Measurements from ENCODE around the gene CPSF4L.

The CPSF4L gene

DNA sequence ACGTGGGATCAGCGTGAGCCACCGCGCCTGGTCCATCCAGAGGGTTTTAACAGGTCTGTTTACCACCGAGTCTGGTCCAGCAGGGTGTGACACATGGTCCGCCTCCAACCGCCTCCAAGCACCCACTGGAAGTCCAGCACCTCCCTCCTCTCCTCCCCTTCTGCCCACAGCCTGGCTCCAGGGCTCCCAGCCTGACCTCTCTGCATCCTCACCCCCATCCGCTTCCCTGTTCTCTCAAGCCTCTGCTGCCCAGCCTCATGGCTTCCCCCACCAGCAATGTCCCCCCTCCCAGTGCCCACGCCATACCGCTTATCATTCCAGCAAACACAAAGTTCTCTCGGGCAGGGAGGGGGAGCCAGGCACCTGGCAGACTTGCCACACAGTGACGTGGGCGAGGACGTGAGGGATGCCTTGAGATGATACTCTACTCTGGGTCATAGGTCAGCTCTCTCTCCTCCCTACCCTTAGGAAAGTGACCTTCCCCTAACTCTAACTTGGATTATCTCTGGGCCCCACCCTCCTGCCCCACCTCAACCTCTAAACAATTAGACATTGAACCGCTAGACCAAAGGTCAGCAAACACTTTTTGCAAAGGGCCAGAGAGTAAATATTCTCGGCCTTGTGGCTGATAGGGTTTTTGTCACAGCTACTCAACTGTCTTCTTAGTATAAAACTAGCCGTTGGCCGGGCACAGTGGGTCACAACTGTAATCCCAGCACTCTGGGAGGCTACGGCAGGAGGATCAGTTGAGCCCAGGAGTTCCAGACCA is 27.0 kb upstream of the CPSF4L start:
- H3K4me3 ChIP-seq (ENCODE audit: low read length), result no peak overlapping the region
- H3K9ac ChIP-seq (ENCODE audit: low read depth, low read length), result no peak overlapping the region
- H3K36me3 ChIP-seq (ENCODE audit: insufficient read depth, low read length), result peaks cover 8% of the 10 kb centered on the region; the same call in 1 of the 2 replicates
- peaks cover 27% of the 10 kb centered on the region for H3K4me1 ChIP-seq (ENCODE audit: insufficient read depth, low read length)
- H3K27me3 ChIP-seq (ENCODE audit: insufficient read depth, low read length), result no peaks in the 10 kb centered on the region
- H3K9me3 ChIP-seq (ENCODE audit: insufficient read depth, low read depth, low read length), result no peaks in the 10 kb centered on the region
- H3K27ac ChIP-seq (ENCODE audit: low read depth, low read length), result no peak overlapping the region
- WGBS, result 88% methylated on average over 19 of the region's 19 CpGs

- H3K27me3 ChIP-seq (ENCODE audit: insufficient read depth, low read length), result no peaks in the 10 kb centered on the region
- H3K4me3 ChIP-seq (ENCODE audit: low read length), result no peak overlapping the region
- no peak overlapping the region for H3K27ac ChIP-seq (ENCODE audit: low read depth, low read length)
- no peak overlapping the region for H3K9ac ChIP-seq (ENCODE audit: low read depth, low read length)
- no peaks in the 10 kb centered on the region for H3K9me3 ChIP-seq (ENCODE audit: insufficient read depth, low read depth, low read length)
- H3K4me1 ChIP-seq (ENCODE audit: insufficient read depth, low read length), result peaks cover 29% of the 10 kb centered on the region
- WGBS, result 90% methylated on average over 8 of the region's 8 CpGs
- peaks cover 8% of the 10 kb centered on the region; the same call in 1 of the 2 replicates for H3K36me3 ChIP-seq (ENCODE audit: insufficient read depth, low read length)
Measured at GRCh38 chr17:73286863-73287296, 25.2 kb upstream of the CPSF4L start.

GRCh38 chr17:73285916-73286862 is 24.5 kb upstream of the CPSF4L start:
- no peak overlapping the region for H3K27ac ChIP-seq (ENCODE audit: low read depth, low read length)
- 94% methylated on average over 52 of the region's 52 CpGs for WGBS
- H3K9me3 ChIP-seq (ENCODE audit: insufficient read depth, low read depth, low read length), result no peaks in the 10 kb centered on the region
- H3K4me1 ChIP-seq (ENCODE audit: insufficient read depth, low read length), result peaks cover 22% of the 10 kb centered on the region
- H3K9ac ChIP-seq (ENCODE audit: low read depth, low read length), result no peak overlapping the region
- no peak overlapping the region for H3K4me3 ChIP-seq (ENCODE audit: low read length)
- H3K27me3 ChIP-seq (ENCODE audit: insufficient read depth, low read length), result no peaks in the 10 kb centered on the region
- H3K36me3 ChIP-seq (ENCODE audit: insufficient read depth, low read length), result peaks cover 8% of the 10 kb centered on the region; the same call in 1 of the 2 replicates

- Histone ChIP-seq H3K4me1 (ENCODE audit: insufficient read depth, low read length) (peaks cover 22% of the 10 kb centered on the region), H3K9ac (ENCODE audit: low read depth, low read length) (no peak overlapping the region), H3K27me3 (ENCODE audit: insufficient read depth, low read length) (no peaks in the 10 kb centered on the region), H3K4me3 (ENCODE audit: low read length) (no peak overlapping the region), H3K27ac (ENCODE audit: low read depth, low read length) (no peak overlapping the region), H3K36me3 (ENCODE audit: insufficient read depth, low read length) (peaks cover 8% of the 10 kb centered on the region; the same call in 1 of the 2 replicates), H3K9me3 (ENCODE audit: insufficient read depth, low read depth, low read length) (no peaks in the 10 kb centered on the region)
- 93% methylated on average over 15 of the region's 15 CpGs for WGBS
Measured at GRCh38 chr17:73285603-73285908, 23.9 kb upstream of the CPSF4L start.

GRCh38 chr17:73284906-73285602 is 23.4 kb upstream of the CPSF4L start:
- Histone ChIP-seq H3K9ac (ENCODE audit: low read depth, low read length) (no peak overlapping the region), H3K36me3 (ENCODE audit: insufficient read depth, low read length) (peaks cover 8% of the 10 kb centered on the region; the same call in 1 of the 2 replicates), H3K4me3 (ENCODE audit: low read length) (no peak overlapping the region), H3K4me1 (ENCODE audit: insufficient read depth, low read length) (peaks cover 22% of the 10 kb centered on the region), H3K9me3 (ENCODE audit: insufficient read depth, low read depth, low read length) (no peaks in the 10 kb centered on the region), H3K27me3 (ENCODE audit: insufficient read depth, low read length) (no peaks in the 10 kb centered on the region), H3K27ac (ENCODE audit: low read depth, low read length) (no peak overlapping the region)
- 90% methylated on average over 20 of the region's 20 CpGs for WGBS

DNA sequence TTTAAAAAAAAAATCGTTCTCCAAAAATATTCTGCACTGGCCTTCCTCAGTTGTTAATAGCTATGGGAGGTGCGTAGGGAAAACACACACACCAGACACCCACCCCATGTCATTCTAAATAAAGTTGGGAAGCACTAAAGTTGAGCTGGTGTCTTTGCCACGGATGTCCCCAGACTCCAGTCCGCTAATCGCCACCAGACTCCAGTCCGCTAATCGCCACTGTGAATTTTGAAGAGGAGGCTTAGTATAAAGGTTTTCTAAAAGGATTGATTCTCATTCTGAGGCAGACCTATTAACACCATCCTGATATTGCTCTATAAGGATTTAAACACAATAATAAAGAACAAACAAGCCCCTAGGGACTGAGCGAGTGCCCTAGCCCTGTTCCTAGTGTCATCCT is 22.7 kb upstream of the CPSF4L start:
- 91% methylated on average over 6 of the region's 8 CpGs for WGBS
- H3K27me3 ChIP-seq (ENCODE audit: insufficient read depth, low read length), result no peaks in the 10 kb centered on the region
- H3K9ac ChIP-seq (ENCODE audit: low read depth, low read length), result no peak overlapping the region

DNA sequence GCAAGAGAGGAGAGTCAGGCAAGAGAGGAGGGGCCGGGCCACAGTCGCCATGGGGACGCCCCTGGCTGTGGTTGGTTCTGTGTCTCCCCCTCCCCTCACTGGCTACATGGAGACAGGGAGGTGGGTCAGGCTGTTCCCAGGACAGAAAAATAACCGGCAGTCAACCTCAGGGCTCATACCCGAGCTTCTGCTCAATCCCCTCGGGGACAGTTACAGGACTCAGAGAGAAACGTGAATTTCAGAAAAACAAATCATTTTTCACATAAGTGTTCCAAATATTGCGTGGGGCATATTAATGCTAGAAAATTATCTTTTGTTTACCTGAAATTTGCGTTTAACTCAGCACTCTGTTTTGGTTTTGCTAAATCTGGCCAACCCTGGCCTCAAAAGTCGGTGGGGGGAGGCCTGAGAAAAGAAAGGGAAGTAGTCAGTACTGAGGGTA is 22.2 kb upstream of the CPSF4L start:
- Histone ChIP-seq H3K4me3 (ENCODE audit: low read length) (no peak overlapping the region), H3K9me3 (ENCODE audit: insufficient read depth, low read depth, low read length) (no peaks in the 10 kb centered on the region), H3K27me3 (ENCODE audit: insufficient read depth, low read length) (no peaks in the 10 kb centered on the region), H3K4me1 (ENCODE audit: insufficient read depth, low read length) (peaks cover 22% of the 10 kb centered on the region), H3K36me3 (ENCODE audit: insufficient read depth, low read length) (peaks cover 8% of the 10 kb centered on the region; the same call in 1 of the 2 replicates), H3K27ac (ENCODE audit: low read depth, low read length) (no peak overlapping the region), H3K9ac (ENCODE audit: low read depth, low read length) (no peak overlapping the region)
- 22% methylated on average over 9 of the region's 10 CpGs for WGBS

More for the DNA sequence above, 22.7 kb upstream of the CPSF4L start:
- Histone ChIP-seq H3K4me3 (ENCODE audit: low read length) (no peak overlapping the region), H3K4me1 (ENCODE audit: insufficient read depth, low read length) (peaks cover 22% of the 10 kb centered on the region), H3K9me3 (ENCODE audit: insufficient read depth, low read depth, low read length) (no peaks in the 10 kb centered on the region), H3K36me3 (ENCODE audit: insufficient read depth, low read length) (peaks cover 8% of the 10 kb centered on the region; the same call in 1 of the 2 replicates), H3K27ac (ENCODE audit: low read depth, low read length) (no peak overlapping the region)

- no peak overlapping the region for H3K9ac ChIP-seq (ENCODE audit: low read depth, low read length)
- H3K4me3 ChIP-seq (ENCODE audit: low read length), result no peak overlapping the region
- 0 out of 2 replicates have a peak overlapping the region, but pooled peaks have one; percentile 25 for H3K27ac ChIP-seq (ENCODE audit: low read depth, low read length)
- H3K9me3 ChIP-seq (ENCODE audit: insufficient read depth, low read depth, low read length), result no peaks in the 10 kb centered on the region
- 87% methylated on average over 5 of the region's 5 CpGs for WGBS
- peaks cover 26% of the 10 kb centered on the region for H3K4me1 ChIP-seq (ENCODE audit: insufficient read depth, low read length)
- H3K27me3 ChIP-seq (ENCODE audit: insufficient read depth, low read length), result no peaks in the 10 kb centered on the region
- peaks cover 8% of the 10 kb centered on the region; the same call in 1 of the 2 replicates for H3K36me3 ChIP-seq (ENCODE audit: insufficient read depth, low read length)
Measured at GRCh38 chr17:73283250-73283649, 21.6 kb upstream of the CPSF4L start.

DNA sequence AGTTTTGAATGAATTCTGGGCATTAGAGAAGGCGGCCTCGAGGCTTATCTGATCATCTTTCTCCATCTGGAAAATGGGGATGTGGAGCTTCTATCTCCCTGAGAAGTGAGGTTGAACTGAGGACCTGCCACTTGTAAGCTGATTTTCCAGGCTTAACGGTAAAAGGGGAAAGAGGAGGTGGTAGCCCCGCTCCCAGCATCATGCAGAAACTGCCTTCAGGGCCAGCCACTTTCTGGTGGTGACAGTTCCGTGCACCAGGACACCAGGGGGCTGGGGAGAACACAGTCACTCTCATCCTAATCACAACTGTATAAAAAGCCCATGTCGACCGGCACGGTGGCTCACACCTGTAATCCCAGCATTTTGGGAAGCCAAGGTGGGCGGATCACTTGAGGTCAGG is 20.9 kb upstream of the CPSF4L start:
- 95% methylated on average over 9 of the region's 9 CpGs for WGBS
- Histone ChIP-seq H3K36me3 (ENCODE audit: insufficient read depth, low read length) (peaks cover 8% of the 10 kb centered on the region; the same call in 1 of the 2 replicates), H3K4me1 (ENCODE audit: insufficient read depth, low read length) (peaks cover 27% of the 10 kb centered on the region), H3K4me3 (ENCODE audit: low read length) (no peak overlapping the region), H3K27ac (ENCODE audit: low read depth, low read length) (no peak overlapping the region), H3K9me3 (ENCODE audit: insufficient read depth, low read depth, low read length) (no peaks in the 10 kb centered on the region), H3K9ac (ENCODE audit: low read depth, low read length) (no peak overlapping the region), H3K27me3 (ENCODE audit: insufficient read depth, low read length) (no peaks in the 10 kb centered on the region)

- Histone ChIP-seq H3K4me3 (ENCODE audit: low read length) (no peak overlapping the region), H3K9ac (ENCODE audit: low read depth, low read length) (no peak overlapping the region), H3K27ac (ENCODE audit: low read depth, low read length) (no peak overlapping the region), H3K27me3 (ENCODE audit: insufficient read depth, low read length) (no peaks in the 10 kb centered on the region), H3K9me3 (ENCODE audit: insufficient read depth, low read depth, low read length) (no peaks in the 10 kb centered on the region), H3K4me1 (ENCODE audit: insufficient read depth, low read length) (peaks cover 23% of the 10 kb centered on the region), H3K36me3 (ENCODE audit: insufficient read depth, low read length) (peaks cover 8% of the 10 kb centered on the region; the same call in 1 of the 2 replicates)
- WGBS, result 86% methylated on average over 6 of the region's 7 CpGs
Measured at GRCh38 chr17:73281928-73282327, 20.2 kb upstream of the CPSF4L start.
